Fibroblast of villous mesenchyme (primary cell): ENCODE results near the gene HNRNPH1. TPM values are rescaled to one million over a fixed set of nuclear protein-coding genes. Genes with fewer than 3 reads are reported as not detected.

Source experiments
- DNase-seq: peaks from one replicate; pipeline ENCODE4 v3.0.0-alpha.2; 2010; ENCODE audit warnings: low read depth
- H3K4me3 ChIP-seq: 2 replicates; pipeline ENCODE4 v1.5.1; 2011; ENCODE audit warnings: low read depth, mild to moderate bottlenecking, low read length
- total RNA-seq: library from RNA; depleted of rRNA; stranded (reverse); fragments of >200 nt; gene quantifications from 2 replicates; pipeline ENCODE4 v1.2.3, GENCODE V29; 2012
- TF ChIP-seq, protein P1 (sequence below): IDR thresholded peaks from 2 replicates; pipeline ENCODE4 v1.5.1; 2012; ENCODE audit warnings: low read depth, mild to moderate bottlenecking, low read length; ENCODE audit not compliant: insufficient read depth

Gene HNRNPH1
- total RNA-seq, 1 donor, result 562 TPM

DNA sequence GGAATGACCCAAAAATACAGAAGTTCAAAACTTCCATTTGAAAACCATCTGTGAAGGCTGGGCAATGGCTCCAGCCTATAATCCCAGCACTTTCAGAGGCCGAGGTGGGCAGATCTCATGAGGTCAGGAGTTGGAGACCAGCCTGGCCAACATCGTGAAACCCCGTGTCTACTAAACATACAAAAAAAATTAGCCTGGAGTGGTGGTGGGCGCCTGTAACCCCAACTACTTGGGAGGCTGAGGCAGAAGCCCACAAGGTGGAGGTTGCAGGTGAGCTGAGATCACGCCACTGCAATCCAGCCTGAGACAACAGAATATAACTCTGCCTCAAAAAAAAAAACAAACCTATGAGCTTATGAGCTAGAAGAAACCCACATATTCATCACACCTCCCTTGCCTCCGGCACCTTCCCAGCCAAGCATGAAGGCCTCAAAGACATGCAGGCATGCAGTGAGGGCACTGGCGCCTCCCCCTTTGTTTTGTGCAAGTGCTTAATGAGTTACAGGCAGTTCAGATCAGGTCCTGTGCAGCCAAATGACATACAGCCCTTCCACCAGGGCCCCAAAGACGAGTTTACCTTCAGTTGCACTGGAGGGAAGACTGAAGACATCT lies 9.9 kb downstream of the HNRNPH1 start:
- no peak for DNase-seq
- no peak overlapping the region for H3K4me3 ChIP-seq
- TF ChIP-seq, protein P1, sequence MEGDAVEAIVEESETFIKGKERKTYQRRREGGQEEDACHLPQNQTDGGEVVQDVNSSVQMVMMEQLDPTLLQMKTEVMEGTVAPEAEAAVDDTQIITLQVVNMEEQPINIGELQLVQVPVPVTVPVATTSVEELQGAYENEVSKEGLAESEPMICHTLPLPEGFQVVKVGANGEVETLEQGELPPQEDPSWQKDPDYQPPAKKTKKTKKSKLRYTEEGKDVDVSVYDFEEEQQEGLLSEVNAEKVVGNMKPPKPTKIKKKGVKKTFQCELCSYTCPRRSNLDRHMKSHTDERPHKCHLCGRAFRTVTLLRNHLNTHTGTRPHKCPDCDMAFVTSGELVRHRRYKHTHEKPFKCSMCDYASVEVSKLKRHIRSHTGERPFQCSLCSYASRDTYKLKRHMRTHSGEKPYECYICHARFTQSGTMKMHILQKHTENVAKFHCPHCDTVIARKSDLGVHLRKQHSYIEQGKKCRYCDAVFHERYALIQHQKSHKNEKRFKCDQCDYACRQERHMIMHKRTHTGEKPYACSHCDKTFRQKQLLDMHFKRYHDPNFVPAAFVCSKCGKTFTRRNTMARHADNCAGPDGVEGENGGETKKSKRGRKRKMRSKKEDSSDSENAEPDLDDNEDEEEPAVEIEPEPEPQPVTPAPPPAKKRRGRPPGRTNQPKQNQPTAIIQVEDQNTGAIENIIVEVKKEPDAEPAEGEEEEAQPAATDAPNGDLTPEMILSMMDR, result no peak

DNA sequence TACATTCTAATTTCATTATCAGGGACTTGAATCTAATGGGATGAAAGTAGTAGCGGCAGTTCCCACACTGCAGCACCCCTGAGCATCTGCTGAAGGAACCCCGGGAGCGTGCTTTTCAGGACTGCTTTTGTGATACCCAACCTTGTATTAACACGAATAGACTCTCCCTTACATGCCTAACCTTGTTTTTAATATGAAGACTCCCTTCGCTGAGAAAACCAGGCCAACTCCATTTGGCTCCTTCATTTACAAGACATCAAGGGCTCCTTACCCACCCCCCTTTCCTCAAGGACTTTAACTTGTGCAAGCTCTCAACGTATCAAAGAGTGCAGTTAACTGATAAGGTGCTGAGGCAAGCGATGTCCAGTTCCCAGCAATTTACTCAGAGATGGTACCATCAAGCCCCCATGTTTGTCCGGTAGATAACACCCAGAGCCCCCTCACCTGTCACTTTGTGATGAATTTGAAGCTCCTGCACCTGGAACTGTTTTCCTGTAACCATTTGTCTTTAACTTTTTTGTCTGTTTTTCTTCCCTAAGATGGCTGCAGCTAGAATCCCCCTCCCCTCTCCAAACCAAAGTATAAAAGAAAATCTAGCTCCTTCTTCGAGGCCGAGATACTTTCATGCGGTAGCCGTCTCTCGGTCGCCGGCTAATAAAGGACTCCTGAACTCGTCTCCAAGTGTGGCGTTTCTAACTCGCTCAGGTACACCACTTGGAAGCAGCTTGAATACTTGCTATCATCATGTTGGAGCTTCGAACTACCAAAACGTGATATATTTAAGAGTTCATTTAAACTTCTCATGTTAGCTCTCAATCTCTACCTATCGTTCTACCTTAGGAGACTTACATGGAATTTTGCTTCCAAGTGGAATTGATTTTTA lies 10.7 kb downstream of the HNRNPH1 start:
- H3K4me3 ChIP-seq, result no peak overlapping the region
- TF ChIP-seq, protein P1, result no peak
- no peak for DNase-seq

DNA sequence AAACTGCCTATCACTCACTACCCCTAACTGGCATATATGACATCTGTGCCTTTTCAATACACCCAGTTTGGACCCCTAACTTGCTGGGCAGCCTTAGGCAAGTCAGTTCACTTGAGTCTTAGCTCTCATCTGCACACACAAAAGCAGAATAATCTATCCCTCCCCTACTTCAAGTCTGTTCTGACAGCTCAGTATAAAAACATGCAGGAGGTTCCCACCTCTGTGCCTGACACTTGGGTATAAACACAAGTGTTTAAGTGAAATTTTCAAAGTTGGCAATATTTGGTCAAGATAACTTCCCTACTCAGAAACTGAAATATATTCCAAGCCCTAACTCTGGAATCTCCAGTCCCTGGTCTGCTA lies 12.6 kb downstream of the HNRNPH1 start:
- TF ChIP-seq, protein P1, result no peak
- DNase-seq, result no peak
- H3K4me3 ChIP-seq, result no peak overlapping the region

DNA sequence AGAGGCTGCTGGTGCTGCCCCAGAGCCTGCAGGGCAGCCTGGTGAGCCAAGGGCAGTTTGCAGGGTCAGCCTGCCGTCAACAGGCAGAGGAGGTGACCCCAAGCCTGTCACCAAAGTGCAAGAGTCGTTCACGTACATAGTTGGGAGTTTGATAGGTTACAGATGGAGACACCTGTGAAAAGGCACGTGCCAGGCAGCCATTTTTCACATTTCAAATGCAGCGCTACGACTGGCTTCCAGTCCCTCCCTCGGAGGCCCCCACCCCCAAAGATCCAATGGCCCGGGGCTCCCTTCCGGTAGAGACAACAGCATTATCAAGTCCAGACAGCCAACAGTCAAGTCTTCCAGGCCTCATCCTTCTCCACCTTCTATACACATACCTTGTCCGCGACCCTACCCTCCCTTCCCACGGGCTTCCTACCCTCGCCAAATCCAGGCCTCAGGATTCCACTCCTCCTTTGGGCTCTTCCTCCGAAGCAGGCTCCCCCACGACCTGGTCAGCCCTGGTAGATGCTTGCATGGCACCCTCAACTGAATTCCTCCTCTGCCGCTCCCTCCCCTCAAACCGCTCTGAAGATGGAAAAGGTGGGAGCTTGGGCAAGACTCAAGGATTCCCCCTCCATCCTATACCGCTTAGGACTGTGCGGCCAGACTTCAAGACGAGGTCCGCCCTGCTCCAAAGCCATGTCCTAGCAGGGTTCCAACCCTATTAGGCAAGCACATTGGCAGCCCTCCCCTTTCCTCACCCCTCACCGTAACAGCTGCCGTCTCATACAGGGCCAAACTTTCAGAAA lies 13.2 kb downstream of the HNRNPH1 start:
- DNase-seq, result no peak
- TF ChIP-seq, protein P1, result no peak
- no peak overlapping the region for H3K4me3 ChIP-seq

DNA sequence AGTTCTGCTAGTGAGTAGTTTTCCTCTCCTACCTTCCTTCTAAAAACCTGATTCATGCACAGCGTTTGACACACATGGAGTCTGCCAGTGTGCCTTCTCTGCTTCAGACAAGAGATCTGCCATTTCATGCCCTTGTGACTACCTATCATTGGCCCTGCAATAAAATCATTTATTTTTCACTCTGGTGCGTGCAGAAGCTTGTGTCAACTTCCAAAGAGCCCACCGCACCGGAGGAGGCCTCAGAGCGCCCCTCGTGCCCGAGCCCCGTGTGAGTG lies 13.7 kb downstream of the HNRNPH1 start:
- H3K4me3 ChIP-seq, result no peak overlapping the region
- TF ChIP-seq, protein P1, result no peak
- DNase-seq, result no peak

DNA sequence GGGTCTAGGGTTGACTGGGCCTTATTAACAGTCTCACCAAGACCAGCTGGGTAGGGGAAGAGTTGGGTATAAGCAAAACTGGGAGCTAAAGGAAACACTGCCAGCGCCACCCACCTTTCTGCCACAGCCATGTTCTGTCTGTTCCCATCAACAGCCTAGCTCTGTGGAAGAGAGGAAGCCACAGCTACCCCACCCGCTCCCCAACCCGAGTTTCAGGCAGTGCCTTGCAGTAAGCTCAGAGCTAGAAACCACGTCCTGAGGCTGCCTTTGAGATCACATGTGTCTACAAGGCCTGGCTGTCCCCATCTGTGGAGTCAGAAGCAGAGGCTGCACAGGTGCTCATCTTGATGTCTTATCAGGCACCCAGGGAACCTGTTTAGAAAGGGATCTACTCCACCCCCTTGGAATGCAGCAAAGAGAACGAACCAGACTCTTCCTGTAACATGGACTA lies 15.3 kb downstream of the HNRNPH1 start:
- no peak for DNase-seq
- H3K4me3 ChIP-seq, result no peak overlapping the region
- TF ChIP-seq, protein P1, result no peak
